NCI-H2227 (cell line): Measurements from ENCODE around the gene NUDT14.

Source experiments
- DNase-seq: peaks from one replicate; lab custom pipeline; 2025; ENCODE audit not compliant: unreplicated experiment; lab: John Stamatoyannopoulos, UW

The NUDT14 gene

DNA sequence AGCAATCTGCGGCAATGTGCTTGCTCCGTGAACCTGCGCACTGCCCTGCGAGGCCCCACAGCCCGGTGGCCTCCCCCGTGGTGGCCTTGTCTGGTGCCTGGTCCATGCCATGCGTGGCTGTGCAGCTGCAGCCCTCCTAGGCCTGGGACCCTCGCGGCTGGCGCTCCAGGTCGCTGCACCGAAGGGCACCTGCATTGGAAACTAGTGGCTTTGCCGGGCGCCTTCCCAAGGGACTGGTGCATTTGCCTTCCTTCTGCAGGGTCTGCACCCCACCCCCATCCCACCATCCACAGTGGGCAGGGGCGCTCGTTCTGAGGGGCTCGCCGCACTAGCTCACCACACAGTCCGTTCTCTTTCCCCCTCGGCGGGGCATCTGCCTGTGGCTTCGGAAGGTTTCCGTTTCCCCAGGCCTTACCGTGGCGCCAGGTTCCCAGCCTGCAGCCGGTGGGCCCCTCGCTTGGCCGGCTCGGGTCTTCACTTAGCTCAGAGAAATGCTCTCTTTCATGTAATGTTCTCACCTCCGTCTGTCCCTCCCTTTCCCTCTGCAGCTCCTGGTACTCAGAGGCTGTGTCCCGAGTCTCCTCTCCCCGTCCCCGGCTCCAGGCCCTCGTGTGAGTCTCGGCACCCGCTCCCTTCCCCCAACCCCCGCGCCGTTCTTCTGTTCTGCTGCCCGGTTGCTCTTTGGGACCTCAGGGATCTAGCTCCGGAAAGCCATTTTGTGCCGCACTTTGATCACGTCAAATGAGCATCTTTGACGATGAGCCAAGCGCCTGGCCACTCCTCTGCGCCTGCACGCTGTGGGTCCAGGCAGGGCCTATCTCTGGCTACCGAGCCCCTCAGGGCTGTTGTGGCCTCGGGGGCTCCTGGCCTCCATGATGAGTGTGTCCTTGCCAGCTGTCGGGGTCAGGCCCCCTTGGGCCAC, 44.5 kb downstream of the NUDT14 start:
- no peak for DNase-seq

DNA sequence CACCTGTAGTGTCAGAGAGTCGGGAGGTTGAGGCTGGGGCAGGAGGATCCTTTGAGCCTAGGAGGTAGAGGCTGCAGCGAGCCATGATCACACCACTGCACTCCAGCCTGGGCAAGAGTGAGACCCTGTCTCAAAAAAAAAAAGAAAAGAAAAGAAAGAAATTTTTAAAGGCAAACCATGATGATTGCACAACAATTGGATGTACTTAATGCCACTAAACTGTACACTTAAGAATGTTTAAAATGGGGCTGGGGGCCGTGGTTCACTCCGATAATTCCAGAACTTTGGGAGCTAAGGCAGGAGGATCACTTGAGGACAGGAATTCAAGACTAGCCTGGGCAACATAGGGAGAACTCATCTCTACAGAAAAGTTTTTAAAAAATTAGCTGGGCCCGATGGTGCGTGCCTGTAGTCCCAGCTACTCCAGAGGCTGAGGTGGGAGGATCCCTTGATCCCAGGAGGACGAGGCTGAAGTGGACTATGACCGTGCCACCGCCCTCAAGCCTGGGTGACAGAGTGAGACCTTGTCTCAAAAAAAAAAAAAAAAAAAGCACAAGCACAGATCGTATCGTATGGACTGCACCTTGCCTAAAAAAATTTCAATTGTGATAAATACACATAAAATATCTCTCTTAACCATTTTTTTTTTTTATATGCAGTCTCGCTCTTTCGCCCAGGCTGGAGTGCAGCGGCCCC, 45.3 kb downstream of the NUDT14 start:
- DNase-seq = no peak

DNA sequence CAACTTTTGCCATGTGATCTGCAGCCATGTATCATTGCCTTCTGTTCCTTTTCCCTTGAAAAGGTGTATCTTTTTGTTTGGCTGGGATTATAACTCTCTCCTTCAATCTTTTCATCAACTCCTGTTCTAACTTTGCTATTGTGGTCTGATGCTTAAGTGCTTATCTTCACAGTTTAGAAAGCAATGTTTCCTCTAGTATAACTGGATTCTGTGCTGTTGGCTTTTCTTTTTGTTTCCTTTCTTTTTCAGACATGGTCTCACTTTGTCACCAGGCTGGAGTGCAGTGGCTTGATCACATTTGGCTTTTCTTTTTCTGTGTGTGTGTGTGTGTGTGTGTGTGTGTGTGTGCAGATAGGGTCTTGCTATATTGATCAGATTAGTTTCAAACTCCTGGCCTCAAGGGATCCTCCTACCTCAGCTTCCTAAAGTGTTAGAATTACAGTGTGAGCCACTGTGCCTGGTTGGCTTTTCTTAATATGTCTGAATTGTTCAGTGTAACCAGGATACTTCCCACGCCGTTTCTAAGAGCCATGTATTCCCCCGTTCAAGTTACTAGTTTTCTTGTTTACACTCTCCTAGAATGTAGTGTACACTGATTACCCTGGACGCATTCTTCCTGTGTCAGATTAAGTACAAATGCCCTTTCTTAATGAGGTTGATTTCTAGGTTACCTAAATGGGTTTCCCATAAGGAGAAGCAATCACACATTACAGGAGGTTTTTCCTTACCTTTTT, 48.0 kb downstream of the NUDT14 start:
- DNase-seq = no peak

DNA sequence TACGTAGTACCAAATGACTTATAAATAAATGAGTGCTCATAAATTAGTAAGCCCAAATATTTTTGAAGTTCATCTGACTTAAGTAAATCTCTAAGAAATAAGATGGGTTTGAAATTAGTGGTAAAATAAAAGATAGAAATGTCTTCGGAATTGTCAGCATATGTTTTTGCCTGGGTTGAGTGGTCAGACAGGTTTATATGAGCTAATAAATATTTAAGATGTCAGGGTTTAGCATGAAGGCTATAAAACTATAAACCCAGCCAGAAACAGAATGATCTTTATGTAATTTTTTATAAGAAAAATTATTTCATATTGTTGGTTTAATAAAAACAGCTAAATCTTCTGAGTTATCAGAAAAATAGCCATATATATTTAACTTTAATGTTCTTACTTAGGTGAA, 49.9 kb downstream of the NUDT14 start:
- DNase-seq = no peak

DNA sequence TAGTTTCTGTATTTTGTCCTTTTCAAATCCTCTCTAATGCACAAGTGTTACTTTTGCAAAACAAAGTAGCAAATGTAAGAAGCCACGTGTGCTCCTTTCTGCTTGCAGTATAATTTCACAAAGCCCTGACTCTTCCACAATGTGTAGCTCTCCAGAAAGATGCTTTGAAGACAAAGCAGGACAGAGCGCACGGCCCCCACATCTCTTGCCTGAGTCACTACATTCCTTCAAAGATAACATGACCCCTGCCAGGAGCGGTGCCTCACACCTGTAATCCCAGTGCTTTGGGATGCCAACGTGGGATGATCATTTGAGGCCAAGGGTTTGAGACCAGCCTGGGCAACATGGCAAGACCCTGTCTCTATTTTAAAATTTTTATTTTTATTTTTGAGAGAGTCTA, 53.1 kb downstream of the NUDT14 start:
- no peak for DNase-seq

DNA sequence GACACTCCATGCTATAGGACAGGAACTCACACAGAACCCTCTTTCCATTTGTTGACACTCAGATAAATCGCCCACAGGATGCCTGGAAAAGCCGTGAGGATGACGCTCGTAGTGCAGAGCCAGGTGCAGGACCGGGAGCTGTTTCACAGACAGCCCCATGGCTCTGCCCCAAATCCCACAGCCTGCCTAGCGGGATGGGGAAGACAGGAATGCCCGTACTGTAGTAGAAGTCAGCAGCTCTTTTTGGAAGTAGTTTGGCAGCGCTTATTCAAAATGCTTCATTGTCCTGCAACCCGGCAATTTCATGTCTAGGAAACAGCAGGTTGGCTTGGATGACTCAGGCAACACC, 54.2 kb downstream of the NUDT14 start:
- DNase-seq = peak; percentile 23

DNA sequence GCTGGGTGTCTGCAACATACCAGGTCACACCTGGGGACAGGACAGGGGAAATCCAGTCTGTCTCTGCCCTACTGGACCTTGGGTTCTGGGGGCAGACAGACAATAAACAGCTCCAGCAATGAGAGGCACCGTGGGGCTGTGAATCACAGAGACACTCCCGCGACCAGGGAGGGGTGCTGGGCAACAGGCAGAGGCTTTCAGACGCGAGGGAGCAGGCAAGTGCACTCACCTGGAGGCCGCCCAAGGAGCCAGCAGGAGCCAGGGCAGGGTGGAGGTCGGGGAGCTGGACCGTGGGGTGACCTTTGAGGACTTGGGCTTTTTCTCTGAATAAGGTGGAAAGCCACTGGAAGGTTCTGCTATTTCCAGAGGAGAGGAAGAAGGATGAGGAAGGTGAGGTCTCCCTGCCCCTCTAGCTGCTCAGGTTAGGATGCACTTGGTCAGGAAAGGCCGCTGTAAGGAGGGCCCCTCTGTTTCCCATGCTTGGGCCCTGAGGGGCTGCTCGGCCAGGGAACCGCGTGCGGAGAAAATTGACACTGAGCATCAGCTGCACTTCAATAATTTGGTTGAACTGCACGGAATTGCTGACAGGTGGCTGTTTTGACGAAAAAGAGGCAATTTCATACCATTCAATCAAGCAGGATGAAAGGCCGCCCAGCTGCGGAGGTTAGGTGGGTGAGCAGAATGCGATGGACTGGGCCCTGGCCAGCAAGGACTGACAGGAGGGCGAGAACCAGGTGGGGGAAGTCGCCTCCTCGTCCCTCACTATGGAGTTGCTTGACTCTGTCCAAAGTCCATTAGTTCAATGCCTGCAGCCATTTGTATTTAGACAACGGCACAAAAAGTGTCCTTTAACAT, 54.8 kb downstream of the NUDT14 start:
- DNase-seq = peak; percentile 59

DNA sequence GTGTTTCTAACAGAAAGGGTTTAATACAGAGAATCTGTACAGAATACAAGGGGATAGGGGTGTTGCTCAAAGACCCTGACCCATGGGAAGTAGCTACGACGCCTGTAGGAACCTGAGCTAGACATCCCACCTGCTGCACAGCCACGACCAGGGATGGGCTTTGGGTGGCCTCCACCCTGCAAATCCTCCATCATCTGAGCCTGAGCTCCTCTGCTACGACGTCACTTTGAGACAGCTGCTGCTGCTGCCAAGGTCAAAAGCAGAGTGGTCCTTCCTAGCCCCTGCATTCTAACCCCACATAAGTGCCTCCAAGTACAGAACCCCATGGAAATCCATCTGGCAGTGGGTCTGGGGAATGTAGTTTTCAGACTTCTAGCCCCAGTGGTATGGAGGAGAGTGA, 56.3 kb downstream of the NUDT14 start:
- DNase-seq = no peak

DNA sequence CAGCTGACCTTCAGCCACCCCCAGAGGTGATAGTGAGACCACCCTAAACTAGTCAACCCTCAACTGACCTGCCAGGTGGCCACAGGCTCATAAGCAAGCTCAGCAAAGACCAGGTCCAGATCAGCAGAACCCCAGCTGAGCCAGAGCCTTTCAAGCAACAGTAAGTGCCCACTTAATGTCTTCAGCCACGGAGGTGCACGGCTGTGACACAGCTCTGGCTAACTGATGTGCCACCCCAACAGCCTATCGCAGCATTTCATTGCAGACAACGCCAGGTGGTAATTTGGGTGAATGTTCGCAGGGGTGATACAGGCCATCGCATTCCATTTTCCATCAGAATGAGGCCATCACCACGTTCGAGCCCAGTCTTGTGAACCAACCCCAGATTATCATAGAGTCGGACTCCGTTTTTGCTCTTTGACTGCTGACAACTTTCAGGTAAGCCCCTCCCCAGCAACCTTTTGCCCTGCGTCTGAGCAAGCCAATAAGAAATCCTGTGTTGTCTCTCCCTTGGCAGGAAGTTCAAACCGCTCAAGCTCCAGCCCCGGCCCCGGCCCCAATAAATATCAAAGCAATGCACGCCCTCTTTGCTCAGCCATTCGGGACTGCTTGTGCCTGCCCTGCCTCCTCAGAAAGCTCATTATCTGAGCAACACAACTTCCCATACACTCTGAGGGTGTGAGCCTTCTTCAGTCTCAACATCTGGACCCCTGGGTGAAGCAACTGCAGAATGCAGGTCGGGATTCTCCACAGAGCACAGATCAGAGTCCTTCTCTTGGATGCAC, 56.9 kb downstream of the NUDT14 start:
- no peak for DNase-seq

DNA sequence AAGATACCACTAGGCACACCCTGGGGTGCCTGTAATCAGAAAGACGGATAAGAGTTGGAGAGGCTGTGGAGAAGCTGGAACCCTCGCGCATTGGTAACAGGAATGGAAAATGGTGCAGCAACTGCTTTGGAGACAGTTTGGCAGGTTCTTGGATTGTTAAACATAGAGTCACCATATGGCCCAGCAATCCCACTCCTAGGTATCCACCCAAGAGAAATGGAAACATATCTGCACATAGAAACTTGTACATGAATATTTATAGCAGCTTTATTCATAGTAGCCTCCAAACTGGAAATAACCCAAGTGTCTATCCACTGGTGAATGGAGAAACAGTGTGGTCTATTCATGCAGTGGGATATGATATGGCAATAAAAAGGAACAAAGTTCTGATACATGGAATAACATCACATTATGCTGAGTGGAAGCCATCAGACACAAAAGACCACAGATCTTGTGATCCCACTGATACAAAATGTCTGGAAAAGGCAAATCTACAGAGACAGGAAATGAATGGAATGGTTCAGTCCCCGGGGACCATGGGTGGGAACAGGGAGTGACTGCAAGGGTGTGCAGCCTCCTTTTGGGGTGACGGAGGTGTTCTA, 57.9 kb downstream of the NUDT14 start:
- DNase-seq = no peak
